HG02938 (cell line): ENCODE data around the gene TBPL1.
"Not testable (repeated sequence)": the region's sequence is repeated elsewhere in the genome, so short reads cannot be mapped to it uniquely, and the experiment has no call there.

Source experiments
- ATAC-seq: cut with Tn5 transposase; IDR thresholded peaks from one replicate; pipeline ENCODE4 v1.9.1; 2021; ENCODE audit warnings: mild to moderate bottlenecking, moderate library complexity; ENCODE audit not compliant: unreplicated experiment

The TBPL1 gene

DNA sequence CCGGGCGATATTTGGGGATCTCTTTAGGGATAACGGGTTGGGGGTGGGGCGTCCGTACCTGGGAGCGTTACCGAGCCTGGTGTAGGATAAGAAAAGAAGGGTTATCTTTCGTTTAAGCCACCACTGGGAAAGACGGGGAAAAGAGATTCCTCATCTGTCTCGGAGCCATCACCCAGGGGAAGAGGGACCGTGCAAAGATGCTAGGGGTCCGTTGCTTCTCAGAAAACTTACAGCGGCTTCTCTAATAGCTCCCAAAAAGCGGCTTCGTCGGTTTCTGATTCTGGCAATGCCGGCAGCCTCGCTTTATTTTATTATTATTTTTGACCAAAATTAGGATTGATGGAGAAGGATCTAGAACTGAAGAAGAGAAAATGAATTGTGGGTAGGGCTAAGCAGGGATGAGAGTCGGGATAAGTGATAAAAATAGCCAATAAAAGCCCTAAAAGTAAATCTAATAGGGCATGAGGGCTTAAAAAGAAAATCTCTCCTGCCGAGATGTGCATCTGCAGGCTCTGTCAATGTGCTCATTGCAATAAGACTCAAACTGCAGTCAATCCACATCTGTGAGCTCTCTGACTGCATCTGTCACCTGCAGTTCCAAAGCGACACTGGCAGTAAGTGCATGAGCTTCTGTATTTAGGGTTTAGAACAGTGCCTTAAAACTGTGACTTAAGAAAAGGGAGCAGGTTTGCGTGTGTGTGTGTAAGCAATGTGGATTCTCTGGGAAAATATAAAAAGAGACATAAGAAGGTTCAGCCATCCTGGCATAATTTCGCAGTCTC lies 801 bp downstream of the TBPL1 start:
- ATAC-seq: no peak

DNA sequence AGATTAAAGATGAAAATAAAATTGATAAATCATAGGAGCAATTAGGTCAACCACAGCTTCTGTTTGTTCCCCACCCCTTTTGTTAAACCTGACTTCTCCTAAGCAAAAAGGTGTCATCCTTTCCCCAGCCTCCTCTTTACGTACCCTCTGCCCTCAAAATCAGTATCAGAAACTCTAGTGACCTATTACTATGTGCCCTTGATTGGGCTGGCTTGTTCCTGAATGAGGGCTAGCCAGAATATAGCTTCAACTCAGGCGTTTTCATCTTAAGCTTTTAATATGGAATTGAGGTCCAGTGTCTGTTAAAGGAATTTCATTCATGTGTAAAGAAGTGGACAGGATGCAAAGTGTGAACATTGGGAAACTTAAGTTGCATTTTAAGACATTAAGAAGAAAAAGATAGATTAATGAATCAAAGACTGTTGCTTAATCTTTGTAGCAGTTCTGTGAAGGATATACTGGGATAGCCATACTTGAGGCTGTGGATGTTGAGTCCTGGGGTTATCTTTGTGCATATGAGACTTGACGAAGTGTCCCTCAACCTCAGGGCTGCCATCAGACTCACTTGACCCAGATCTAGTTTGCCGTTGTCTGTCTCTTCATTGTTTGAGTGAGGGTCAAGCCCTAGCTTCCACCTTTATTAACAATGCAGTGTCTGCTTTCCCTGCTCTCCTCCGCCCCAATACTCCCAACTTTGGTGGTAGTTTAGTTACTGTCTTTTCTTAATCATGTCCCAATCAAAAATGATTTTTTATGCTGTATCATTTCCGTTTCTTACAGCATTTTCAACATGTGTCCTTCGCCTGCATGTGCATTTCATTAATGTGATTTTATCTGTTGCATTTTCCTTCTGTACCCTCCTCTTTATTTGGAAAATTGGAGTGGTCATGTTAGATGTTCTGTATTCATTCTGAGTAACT lies 1.9 kb downstream of the TBPL1 start:
- no peak for ATAC-seq

DNA sequence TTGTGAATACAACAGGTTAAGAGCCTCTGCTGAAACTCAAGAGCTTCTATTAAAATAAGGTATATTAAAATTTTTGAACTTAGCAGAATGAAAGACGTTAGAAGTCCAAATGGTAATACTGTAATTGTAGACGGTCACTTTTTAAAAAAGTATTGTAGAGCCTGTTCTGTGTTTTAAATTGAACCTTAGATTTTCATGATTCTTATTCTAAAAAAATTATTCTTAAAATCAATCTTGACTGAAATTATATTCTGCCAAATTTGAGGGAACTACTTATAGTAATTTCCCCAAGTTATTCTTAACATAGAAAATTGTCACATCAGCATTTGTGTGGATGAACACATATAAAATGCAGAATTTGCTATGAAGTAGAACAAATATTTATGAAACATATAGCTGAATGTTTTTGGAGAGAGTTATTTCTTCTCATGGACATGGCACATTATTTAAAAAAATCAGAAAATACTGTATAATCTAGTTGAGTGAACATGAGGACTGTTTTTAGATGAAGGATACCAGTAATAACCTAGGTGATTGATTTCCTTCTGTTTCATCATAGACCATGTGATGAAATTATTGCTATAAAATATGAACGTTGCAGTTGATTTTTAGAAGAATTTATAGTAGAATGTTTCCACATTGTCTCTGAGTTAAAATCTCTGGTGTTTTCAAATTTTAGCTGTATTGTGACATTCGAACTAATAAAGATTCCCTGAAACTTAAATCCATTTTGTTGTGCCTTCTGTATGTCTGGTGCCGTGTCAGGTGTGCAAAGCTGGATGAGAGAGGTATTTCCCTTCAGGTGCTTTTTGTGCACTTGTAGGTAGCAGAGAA lies 2.8 kb downstream of the TBPL1 start:
- no peak for ATAC-seq

DNA sequence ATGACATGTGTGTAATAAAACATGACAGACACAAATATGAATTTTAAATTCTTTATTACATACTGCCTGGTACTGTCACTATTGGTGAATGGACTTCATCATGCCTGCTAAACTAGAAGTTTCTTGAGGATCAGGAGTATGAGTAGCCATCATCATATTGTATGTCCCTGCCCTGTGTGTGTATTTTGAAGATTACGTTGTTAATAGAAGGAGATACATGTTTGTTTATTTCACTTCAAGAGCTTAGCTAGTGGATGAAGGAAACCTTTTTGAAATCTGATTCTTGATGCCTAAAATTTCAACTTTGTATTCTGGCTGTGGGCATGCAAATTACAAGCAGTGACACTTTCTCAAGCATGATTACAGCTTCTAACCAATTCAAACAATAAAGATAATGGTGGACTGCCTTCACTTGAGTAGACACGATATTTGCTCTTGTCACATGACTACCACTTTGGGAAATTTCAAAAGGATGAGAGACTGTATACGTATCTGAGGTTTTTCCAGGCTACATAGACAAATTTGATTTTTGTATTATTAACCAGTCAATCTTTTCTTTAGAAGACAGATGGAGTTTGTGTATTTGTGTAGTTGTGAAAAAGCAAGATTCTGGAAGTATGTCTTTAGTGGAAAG lies 3.5 kb downstream of the TBPL1 start:
- ATAC-seq: no peak

GRCh38 chr6:133957227-133957626 lies 4.2 kb downstream of the TBPL1 start:
- no peak for ATAC-seq

- ATAC-seq: no peak
These were observed 4.8 kb downstream of the TBPL1 start for GRCh38 chr6:133957780-133958242.

- ATAC-seq: no peak
These were observed 5.8 kb downstream of the TBPL1 start for GRCh38 chr6:133958791-133959190.

DNA sequence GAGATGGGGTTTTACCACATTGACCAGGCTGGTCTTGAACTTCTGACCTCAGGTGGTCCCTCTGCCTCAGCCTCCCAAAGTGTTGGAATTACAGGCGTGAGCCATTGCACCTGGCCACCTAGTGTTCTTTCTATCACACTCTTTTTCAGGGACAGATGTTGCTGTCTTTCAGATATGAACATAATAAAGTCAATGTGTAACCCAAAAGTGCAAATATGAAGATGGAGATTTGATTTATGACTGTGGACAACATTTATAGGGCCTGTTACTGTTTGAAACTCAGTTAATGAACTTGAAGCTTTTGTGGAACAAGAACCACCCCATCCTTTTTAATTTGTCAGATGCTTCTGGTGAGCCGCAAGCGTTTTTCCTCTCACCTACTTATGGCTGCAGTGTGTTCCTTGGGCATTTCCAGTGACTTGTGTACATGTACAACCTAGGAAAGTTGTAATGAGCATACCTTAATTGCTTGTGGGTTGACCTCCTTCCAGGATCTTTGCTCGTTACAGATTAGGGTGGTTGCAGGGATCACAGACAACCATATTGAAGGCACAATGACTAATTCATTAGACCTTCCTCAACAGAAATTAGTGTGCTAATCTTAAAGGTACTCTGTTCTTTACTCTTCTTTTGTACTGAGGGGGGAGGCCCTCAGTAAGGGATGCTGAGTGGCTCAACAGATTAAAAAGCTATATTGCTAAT lies 6.8 kb downstream of the TBPL1 start:
- ATAC-seq: no peak

DNA sequence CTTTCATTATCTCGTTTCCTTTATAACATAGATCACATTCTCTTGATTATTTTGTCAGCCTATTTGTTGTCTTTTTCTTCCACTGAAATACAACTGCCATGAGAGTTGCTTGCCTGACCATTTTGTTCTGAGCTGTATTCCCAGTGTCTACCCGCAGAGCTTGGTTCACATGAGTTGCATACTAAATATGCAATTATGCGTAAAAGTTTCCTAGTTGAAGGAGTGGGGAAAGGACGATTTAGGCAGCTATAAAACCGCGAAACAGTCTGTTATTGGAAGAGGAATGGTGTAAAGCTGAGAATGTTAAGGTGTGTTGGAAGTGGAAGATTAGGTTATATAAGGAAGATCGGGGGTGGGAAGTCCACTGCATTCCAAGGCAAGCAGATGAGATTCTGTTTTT lies 8.8 kb downstream of the TBPL1 start:
- no peak for ATAC-seq

GRCh38 chr6:133964052-133964451 lies 11.0 kb downstream of the TBPL1 start:
- ATAC-seq: no peak

- no peak for ATAC-seq
These were observed 11.7 kb downstream of the TBPL1 start for GRCh38 chr6:133964702-133965101.

DNA sequence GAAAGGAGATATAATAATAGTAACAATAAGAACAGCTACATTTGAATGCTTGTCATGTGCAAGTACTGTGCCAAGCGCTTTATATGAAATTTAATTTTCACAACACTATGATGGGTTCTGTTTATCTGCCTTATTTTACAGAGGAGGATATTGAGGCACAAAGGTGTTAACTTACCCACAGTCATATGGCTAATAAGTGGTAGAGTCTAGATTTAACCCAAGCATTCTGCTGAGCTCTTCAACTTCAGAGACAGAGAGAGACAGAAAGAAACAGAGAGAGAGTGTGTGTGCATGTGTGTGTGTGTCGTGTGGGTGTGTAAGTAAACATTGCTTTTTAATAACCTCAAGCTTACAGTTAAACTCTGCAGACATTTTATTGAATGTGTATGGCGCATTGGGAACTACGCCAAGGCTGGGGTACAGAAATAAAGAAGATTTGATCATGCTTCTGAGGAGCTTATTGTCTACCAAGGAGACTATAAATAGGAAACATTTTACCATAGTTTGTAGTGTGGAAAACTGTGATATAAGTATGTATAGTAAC lies 12.9 kb downstream of the TBPL1 start:
- no peak for ATAC-seq

DNA sequence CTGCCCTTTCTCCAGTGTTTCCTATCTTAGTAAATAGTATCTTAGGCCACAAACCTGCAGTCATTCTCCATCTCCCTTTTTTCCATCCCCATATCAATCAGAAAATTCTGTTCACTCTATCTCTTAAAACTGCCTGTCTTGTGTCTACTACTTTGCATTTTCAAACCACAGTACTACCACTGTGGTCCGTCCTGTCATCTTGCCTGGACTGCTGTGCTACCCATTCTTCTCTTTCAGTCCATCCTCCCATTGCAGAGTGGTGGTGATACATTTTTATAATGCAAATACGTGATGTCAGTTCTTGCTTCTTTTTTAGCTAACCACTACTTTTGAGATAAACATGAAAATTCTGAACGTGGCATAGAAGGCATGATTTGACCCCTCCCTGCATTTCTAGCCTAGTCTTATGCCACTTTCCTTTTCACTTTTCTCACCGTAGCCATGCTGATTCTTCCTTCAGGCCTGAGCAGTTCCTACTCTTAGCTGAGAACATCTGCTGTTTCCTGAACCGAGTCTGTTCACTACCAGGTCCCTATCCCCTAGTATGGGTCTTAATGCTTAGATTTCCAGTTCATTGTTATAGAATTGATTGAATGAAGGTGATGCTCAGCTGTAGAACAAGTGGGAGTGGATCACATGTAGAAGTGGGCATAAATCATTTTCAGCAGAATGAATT lies 13.8 kb downstream of the TBPL1 start:
- peak; percentile 84 for ATAC-seq

DNA sequence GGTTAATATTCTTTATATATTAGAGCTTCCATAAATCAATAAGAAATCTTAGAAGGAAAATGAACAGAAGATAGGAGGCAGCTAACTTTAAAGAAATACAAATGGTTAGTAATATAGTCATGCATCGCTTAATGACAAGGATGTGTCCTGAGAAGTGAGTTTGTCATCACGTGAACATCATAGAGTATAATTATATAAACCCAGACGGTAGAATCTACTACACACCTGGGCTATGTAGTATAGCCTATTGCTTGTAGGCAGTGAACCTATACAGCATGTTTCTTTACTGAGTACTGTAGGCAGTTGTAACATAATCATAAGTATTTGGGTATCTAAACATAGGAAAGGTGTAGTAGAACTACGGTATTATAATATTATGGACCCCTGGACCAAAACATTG lies 14.3 kb downstream of the TBPL1 start:
- no peak for ATAC-seq

DNA sequence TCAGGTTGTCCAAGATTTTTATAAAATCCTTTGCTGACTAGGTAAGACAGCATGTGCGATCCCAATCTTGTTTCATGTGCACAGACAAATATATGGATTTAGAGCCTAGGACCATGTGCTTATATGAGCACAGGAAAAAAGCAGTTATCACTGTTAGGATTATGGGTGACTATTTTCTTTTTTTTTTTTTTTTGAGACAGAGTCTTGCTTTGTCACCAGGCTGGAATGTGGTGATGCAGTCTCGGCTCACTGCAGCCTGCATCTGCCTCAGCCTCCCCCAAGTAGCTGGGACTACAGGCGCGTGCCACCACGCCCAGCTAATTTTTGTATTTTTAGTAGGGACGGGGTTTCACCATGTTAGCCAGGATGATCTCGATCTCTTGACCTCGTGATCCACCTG lies 14.8 kb downstream of the TBPL1 start:
- ATAC-seq: not testable (repeated sequence)

DNA sequence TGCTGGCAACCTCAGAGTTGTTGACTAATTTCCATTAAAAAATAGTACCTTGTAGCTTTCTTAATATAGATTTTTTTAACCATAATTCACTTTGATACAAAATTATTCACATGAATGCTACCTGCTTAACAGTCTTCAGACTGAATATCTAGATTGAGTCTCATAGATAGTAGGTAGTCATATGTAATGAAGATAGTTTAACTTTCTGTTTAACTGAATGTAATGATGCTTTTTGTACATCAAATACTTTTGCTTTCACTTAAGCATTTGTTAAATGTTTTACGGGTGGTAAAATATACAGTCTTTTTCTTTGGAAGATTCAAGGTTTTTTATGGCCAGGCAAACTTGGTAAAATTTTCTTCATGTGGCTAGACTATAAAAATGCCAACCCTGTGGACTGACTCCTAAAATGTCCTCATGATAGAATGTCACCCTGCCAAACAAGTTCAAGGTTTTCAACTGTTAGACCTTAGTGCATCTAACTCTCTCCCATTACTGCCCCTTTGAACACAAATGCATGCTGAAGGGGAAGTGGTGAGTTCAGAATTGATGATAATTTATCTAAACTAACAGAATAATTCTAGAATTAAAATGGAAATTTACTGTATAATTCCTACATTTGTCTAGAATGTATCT lies 16.4 kb downstream of the TBPL1 start:
- no peak for ATAC-seq

DNA sequence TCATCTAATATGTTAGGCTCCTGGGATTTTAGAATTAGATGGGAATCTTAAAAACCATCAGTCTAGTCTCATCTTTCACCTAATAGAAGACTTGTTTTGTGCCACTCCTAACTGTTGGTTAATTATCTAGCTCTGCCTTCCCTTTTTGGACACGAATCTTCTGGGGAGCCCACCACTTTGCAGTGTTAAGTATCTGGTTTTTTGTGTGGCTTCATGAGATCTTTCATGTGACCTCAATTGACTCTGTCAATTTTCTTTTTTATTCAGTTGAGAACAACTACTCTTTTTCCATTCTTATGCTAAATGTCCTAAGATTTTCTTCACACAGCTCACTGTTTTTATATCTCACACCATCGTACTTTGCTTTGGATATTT lies 16.9 kb downstream of the TBPL1 start:
- no peak for ATAC-seq

DNA sequence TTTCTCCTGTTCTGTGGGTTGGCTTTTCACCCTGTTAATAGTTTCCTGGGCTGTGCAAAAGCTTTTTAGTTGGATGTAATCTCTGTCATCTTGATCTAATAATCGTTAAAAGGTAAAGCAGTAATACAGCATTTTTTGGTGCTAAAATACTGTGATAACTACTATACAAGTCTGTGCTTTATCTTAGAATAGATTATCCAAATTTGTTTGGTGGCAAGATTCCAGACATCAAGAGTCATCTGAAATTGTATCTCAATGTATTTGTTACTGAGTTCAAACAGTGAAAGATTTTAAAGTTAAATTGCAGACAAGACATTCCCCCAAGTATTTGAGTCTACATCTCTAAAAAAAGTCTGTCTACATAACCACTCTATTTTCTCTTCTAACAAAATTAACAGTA lies 18.8 kb downstream of the TBPL1 start:
- no peak for ATAC-seq

DNA sequence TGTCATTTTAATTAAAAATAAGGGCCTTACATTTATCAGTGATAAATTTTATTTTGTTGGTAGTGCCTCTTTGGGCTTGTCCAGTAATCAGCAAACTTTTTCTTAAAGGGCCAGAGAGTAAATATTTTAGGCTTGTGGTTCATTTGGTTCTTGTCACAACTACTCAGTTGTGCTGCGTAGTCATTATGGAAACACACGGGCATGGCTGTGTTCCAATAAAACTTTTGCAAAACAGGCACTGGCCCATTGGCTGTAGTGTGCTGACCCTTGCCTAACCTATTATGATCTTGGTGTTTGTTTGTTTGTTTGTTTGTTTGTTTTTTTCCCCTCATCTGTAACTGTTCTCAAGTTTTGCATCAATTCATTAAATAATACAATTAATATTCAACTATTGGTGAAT lies 19.4 kb downstream of the TBPL1 start:
- ATAC-seq: no peak
